ENCODE data around the gene DNAH2. TPM values are rescaled to one million over a fixed set of nuclear protein-coding genes. Genes with fewer than 3 reads are reported as not detected.

Gene DNAH2
- polyA plus RNA-seq, 2 of the 4 experiments (the other 2 are of a cell fraction): 0.01 to 0.08 TPM

DNA sequence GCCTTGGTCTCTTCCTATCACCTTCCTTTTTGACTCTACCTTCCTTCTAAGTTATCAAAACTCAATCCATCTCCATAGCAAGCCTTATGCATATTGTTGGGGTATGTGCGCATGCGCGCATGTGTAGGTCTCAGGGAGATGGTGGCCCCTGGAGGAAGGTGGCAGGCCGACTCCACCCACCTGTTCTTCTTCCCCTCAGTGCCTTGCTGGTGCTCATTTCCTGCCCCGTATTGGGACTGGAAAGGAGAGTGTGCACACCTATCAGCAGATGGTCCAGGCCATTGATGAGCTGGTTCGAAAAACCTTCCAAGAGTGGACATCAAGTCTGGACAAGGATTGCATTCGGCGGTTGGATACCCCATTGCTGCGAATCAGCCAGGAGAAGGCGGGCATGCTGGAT lies 25.2 kb downstream of the DNAH2 start:
- 60% methylated on average over 10 of the region's 10 CpGs for WGBS (ENCODE audit: missing lambda C conversion rate)
- TF ChIP-seq, protein P1, sequence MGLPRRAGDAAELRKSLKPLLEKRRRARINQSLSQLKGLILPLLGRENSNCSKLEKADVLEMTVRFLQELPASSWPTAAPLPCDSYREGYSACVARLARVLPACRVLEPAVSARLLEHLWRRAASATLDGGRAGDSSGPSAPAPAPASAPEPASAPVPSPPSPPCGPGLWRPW (IDR thresholded peaks at IDR 0.05): no peak
- TF ChIP-seq RCOR1 (IDR thresholded peaks at IDR 0.05; ENCODE audit: low read depth, low read length) (no peak), HOXA7 (CRISPR knock-in tag; IDR thresholded peaks at IDR 0.05) (no peak), ZSCAN20 (CRISPR knock-in tag; IDR thresholded peaks at IDR 0.05) (no peak), HOXB13 (CRISPR knock-in tag; IDR thresholded peaks at IDR 0.05; ENCODE audit: low read depth) (no peak), CEBPB (IDR thresholded peaks at IDR 0.05) (no peak), NPAS2 (CRISPR knock-in tag; IDR thresholded peaks at IDR 0.05; ENCODE audit: borderline replicate concordance) (no peak), ESRRA (IDR thresholded peaks at IDR 0.05; ENCODE audit: borderline replicate concordance, low read length) (no peak), RAD21 (conservative IDR thresholded peaks at IDR 0.05 in 1 of 2, IDR thresholded peaks at IDR 0.05 in 1 of 2) (no peak), NFE2L2 (conservative IDR thresholded peaks at IDR 0.05; ENCODE audit: low read length) (no peak), MYC (IDR thresholded peaks at IDR 0.05; ENCODE audit: borderline replicate concordance, low read length) (no peak), JUNB (IDR thresholded peaks at IDR 0.05) (no peak), SMC3 (IDR thresholded peaks at IDR 0.05) (no peak), KDM1A (IDR thresholded peaks at IDR 0.05; ENCODE audit: low read depth) (no peak), NR3C1 (IDR thresholded peaks at IDR 0.05) (no peak), POLR2A (IDR thresholded peaks at IDR 0.05; ENCODE audit: low read length) (no peak), EP300 (IDR thresholded peaks at IDR 0.05) (no peak), CHD4 (IDR thresholded peaks at IDR 0.05; ENCODE audit: borderline replicate concordance) (no peak)
- TF ChIP-seq, protein P2, sequence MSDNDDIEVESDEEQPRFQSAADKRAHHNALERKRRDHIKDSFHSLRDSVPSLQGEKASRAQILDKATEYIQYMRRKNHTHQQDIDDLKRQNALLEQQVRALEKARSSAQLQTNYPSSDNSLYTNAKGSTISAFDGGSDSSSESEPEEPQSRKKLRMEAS (IDR thresholded peaks at IDR 0.05): no peak
- TF ChIP-seq, protein P3, sequence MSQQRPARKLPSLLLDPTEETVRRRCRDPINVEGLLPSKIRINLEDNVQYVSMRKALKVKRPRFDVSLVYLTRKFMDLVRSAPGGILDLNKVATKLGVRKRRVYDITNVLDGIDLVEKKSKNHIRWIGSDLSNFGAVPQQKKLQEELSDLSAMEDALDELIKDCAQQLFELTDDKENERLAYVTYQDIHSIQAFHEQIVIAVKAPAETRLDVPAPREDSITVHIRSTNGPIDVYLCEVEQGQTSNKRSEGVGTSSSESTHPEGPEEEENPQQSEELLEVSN (IDR thresholded peaks at IDR 0.05; ENCODE audit: borderline replicate concordance, low read depth): no peak
- H3K4me3 ChIP-seq: no peak overlapping the region
- no peaks in the 10 kb centered on the region for H3K9me3 ChIP-seq
- POLR2A ChIA-PET: interaction anchor here (0.8 kb wide), 1 partner anchor 115 kb away, joined by 3 read pairs; the partner anchor contains the start of genes CYB5D1 and NAA38
- no peak overlapping the region for H3K27ac ChIP-seq
- H3K4me1 ChIP-seq: peaks cover 12% of the 10 kb centered on the region
- H3K4me2 ChIP-seq: no peak overlapping the region
- ATAC-seq: no peak
- CTCF ChIA-PET: interaction anchor here (0.6 to 8.4 kb wide), 65 partner anchors 8 to 319 kb away, joined by 3 to 114 read pairs (median 11); partner anchors contain the start of genes DNAH2, GUCY2D, KDM6B and NAA38
- DNase-seq (ENCODE audit: low read depth in 1 of 2, low spot score in 1 of 2): no peak
- no peak for FAIRE-seq

DNA sequence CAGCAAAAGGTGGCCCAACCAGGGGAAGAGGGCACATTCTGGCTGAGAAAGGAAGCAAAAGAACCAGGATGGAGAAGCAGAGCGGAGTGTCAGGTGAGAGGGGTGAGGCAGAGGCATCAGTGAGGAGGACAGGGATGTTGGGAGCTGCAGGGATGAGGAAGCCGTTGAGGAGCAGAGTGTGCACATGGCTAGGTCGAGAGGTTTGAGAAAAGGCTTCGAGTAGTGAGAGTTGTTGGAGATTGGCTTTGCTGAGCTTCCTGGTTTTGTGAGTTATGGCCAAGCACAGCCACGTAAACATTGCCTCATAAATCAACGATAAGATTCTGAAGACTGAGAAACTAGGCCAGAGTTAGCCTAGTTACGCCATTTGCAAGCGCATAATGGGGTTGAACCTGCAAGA lies 26.9 kb downstream of the DNAH2 start:
- ATAC-seq: no peak
- ChIA-PET POLR2A (interaction anchor here (1.5 kb wide), 1 partner anchor 98 kb away, joined by 3 read pairs; no protein-coding TSS in a partner anchor), CTCF (interaction anchor here (0.8 to 8.4 kb wide), 55 partner anchors 9 to 317 kb away, joined by 3 to 114 read pairs (median 11); partner anchors contain the start of genes DNAH2, KDM6B and NAA38)
- H3K9me3 ChIP-seq: no peaks in the 10 kb centered on the region
- H3K4me1 ChIP-seq: peaks cover 12% of the 10 kb centered on the region
- H3K4me3 ChIP-seq: no peak overlapping the region
- WGBS (ENCODE audit: missing lambda C conversion rate): 62% methylated on average over 8 of the region's 8 CpGs
- TF ChIP-seq PHF8 (IDR thresholded peaks at IDR 0.05; ENCODE audit: borderline replicate concordance, low read depth): no peak
- no peak for TF ChIP-seq TFCP2L1 (CRISPR knock-in tag; IDR thresholded peaks at IDR 0.05)
- DNase-seq (ENCODE audit: low read depth in 1 of 2, low spot score in 1 of 2): no peak
- no peak overlapping the region for H3K4me2 ChIP-seq
- H3K27ac ChIP-seq: peak overlapping the region in 1 of 2 experiments; percentile 2; a peak in 1 of 6 replicates
- FAIRE-seq: no peak

DNA sequence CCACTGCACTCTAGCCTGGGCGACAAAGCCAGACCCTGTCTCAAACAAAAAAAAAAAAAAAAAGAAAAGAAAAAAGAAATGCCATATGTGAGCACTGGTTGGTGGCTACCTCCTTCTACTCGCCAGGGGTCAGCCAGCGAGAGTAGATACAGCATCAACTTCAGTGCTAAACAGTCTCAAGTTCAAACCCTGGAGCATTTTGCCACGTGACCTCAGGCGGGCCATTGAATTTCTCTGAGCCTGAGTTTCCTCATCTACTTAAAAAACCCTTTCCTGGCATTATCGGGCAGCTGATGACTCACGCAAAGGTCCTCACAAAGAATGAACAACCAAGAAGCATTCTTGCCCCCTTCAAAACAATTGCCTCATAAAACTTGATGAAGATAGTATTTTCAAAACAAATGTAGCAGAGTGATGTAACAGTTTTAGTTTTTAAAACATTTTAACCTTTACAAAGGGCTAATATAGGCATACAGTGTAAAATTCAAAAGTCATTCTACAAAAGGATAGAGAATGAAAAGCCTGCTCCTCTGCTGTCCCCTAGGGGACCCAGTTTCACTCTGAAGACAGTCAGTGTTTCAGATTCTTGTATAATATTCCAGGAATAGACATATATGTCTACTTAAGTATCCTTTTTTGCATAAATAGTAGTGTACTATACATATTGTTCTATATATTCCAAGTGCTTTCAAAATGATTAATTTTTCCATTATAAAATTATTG lies 28.4 kb downstream of the DNAH2 start:
- Histone ChIP-seq H3K4me2 (peak overlapping the region; percentile 30), H3K4me1 (peaks cover 12% of the 10 kb centered on the region), H3K4me3 (no peak overlapping the region), H3K9me3 (peaks cover 8% of the 10 kb centered on the region; the same call in 1 of the 3 replicates), H3K27ac (peak overlapping the region in 1 of 2 experiments; percentile 24; a peak in 3 of 6 replicates)
- peak; percentile 70 to 75 for DNase-seq (ENCODE audit: low read depth in 1 of 2, low spot score in 1 of 2)
- ChIA-PET POLR2A (interaction anchor here (1.4 kb wide), 1 partner anchor 111 kb away, joined by 3 read pairs; the partner anchor contains the start of gene NAA38), CTCF (interaction anchor here (0.8 to 8.4 kb wide), 8 partner anchors 11 to 295 kb away, joined by 3 to 114 read pairs (median 22); partner anchors contain the start of genes KDM6B and NAA38)
- FAIRE-seq: no peak
- ATAC-seq: peak; percentile 55 to 65; a peak in 5 of 6 replicates
- 38% methylated on average over 7 of the region's 7 CpGs for WGBS (ENCODE audit: missing lambda C conversion rate)
- no peak for TF ChIP-seq ZNF302 (CRISPR knock-in tag; IDR thresholded peaks at IDR 0.05)
- no peak for TF ChIP-seq KDM5A (IDR thresholded peaks at IDR 0.05)
- TF ChIP-seq, protein P4, sequence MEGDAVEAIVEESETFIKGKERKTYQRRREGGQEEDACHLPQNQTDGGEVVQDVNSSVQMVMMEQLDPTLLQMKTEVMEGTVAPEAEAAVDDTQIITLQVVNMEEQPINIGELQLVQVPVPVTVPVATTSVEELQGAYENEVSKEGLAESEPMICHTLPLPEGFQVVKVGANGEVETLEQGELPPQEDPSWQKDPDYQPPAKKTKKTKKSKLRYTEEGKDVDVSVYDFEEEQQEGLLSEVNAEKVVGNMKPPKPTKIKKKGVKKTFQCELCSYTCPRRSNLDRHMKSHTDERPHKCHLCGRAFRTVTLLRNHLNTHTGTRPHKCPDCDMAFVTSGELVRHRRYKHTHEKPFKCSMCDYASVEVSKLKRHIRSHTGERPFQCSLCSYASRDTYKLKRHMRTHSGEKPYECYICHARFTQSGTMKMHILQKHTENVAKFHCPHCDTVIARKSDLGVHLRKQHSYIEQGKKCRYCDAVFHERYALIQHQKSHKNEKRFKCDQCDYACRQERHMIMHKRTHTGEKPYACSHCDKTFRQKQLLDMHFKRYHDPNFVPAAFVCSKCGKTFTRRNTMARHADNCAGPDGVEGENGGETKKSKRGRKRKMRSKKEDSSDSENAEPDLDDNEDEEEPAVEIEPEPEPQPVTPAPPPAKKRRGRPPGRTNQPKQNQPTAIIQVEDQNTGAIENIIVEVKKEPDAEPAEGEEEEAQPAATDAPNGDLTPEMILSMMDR (IDR thresholded peaks at IDR 0.05): peak; percentile 13; the same call in 1 of the 3 replicates
- TF ChIP-seq, protein P5, sequence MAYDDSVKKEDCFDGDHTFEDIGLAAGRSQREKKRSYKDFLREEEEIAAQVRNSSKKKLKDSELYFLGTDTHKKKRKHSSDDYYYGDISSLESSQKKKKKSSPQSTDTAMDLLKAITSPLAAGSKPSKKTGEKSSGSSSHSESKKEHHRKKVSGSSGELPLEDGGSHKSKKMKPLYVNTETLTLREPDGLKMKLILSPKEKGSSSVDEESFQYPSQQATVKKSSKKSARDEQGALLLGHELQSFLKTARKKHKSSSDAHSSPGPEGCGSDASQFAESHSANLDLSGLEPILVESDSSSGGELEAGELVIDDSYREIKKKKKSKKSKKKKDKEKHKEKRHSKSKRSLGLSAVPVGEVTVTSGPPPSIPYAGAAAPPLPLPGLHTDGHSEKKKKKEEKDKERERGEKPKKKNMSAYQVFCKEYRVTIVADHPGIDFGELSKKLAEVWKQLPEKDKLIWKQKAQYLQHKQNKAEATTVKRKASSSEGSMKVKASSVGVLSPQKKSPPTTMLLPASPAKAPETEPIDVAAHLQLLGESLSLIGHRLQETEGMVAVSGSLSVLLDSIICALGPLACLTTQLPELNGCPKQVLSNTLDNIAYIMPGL (CRISPR knock-in tag; IDR thresholded peaks at IDR 0.05; ENCODE audit: borderline replicate concordance): no peak
- TF ChIP-seq EHF (CRISPR knock-in tag; IDR thresholded peaks at IDR 0.05): no peak
- TF ChIP-seq, protein P6, sequence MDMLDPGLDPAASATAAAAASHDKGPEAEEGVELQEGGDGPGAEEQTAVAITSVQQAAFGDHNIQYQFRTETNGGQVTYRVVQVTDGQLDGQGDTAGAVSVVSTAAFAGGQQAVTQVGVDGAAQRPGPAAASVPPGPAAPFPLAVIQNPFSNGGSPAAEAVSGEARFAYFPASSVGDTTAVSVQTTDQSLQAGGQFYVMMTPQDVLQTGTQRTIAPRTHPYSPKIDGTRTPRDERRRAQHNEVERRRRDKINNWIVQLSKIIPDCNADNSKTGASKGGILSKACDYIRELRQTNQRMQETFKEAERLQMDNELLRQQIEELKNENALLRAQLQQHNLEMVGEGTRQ (IDR thresholded peaks at IDR 0.05): peak; percentile 82
- no peak for TF ChIP-seq CBX8 (IDR thresholded peaks at IDR 0.05)
- no peak for TF ChIP-seq BHLHE40 (IDR thresholded peaks at IDR 0.05; ENCODE audit: low read depth, low read length)

All from A549 (cell line).